ENCODE measurements around the gene PIAS2.
A peak's percentile ranks its signal among the peaks of the same experiment; 100 is the strongest.
"Not testable (repeated sequence)": the region's sequence is repeated elsewhere in the genome, so short reads cannot be mapped to it uniquely, and the experiment has no call there.

The PIAS2 gene

GRCh38 chr18:46899274-46899948, 17.9 kb downstream of the PIAS2 start:
- DNase-seq (ENCODE audit: low spot score) = no peak

GRCh38 chr18:46894124-46894523, 23.2 kb downstream of the PIAS2 start:
- DNase-seq (ENCODE audit: low spot score) = no peak

GRCh38 chr18:46893360-46893759, 23.9 kb downstream of the PIAS2 start:
- no peak for DNase-seq (ENCODE audit: low spot score)

- DNase-seq (ENCODE audit: low spot score) = no peak
Observed at GRCh38 chr18:46892842-46893241, 24.5 kb downstream of the PIAS2 start.

GRCh38 chr18:46891742-46892214, 25.5 kb downstream of the PIAS2 start:
- DNase-seq (ENCODE audit: low spot score) = no peak

GRCh38 chr18:46888965-46889364, 28.3 kb downstream of the PIAS2 start:
- DNase-seq (ENCODE audit: low spot score) = no peak

GRCh38 chr18:46886893-46887292, 30.4 kb downstream of the PIAS2 start:
- DNase-seq (ENCODE audit: low spot score) = no peak

GRCh38 chr18:46883180-46883579, 34.1 kb downstream of the PIAS2 start:
- DNase-seq (ENCODE audit: low spot score) = no peak

GRCh38 chr18:46877329-46877987, 39.8 kb downstream of the PIAS2 start:
- no peak for DNase-seq (ENCODE audit: low spot score)

- DNase-seq (ENCODE audit: low spot score) = no peak
Observed at GRCh38 chr18:46868169-46868921, 49.0 kb downstream of the PIAS2 start.

- DNase-seq (ENCODE audit: low spot score) = no peak
Observed at GRCh38 chr18:46867367-46868143, 49.8 kb downstream of the PIAS2 start.

GRCh38 chr18:46866523-46866922, 50.8 kb downstream of the PIAS2 start:
- no peak for DNase-seq (ENCODE audit: low spot score)

- not testable (repeated sequence) for DNase-seq (ENCODE audit: low spot score)
Observed at GRCh38 chr18:46865245-46865644, 52.1 kb downstream of the PIAS2 start.

- DNase-seq (ENCODE audit: low spot score) = no peak
Observed at GRCh38 chr18:46859855-46860254, 57.5 kb downstream of the PIAS2 start.

GRCh38 chr18:46858290-46858689, 59.0 kb downstream of the PIAS2 start:
- no peak for DNase-seq (ENCODE audit: low spot score)

- DNase-seq (ENCODE audit: low spot score) = peak; percentile 27
Observed at GRCh38 chr18:46856973-46857372, 60.3 kb downstream of the PIAS2 start.

- DNase-seq (ENCODE audit: low spot score) = no peak
Observed at GRCh38 chr18:46849007-46849406, 68.3 kb downstream of the PIAS2 start.

GRCh38 chr18:46843372-46843771, 73.9 kb downstream of the PIAS2 start:
- no peak for DNase-seq (ENCODE audit: low spot score)

GRCh38 chr18:46842583-46842982, 74.7 kb downstream of the PIAS2 start:
- no peak for DNase-seq (ENCODE audit: low spot score)

- DNase-seq (ENCODE audit: low spot score) = no peak
Observed at GRCh38 chr18:46833899-46834298, 83.4 kb downstream of the PIAS2 start.

- no peak for DNase-seq (ENCODE audit: low spot score)
Observed at GRCh38 chr18:46832849-46833248, 84.5 kb downstream of the PIAS2 start.

GRCh38 chr18:46832422-46832821, 84.9 kb downstream of the PIAS2 start:
- not testable (repeated sequence) for DNase-seq (ENCODE audit: low spot score)

All from putamen (tissue), 1 donor.